Gastroesophageal sphincter (tissue), 4 donors: ENCODE measurements around the gene SHQ1. TPM values are rescaled to one million over a fixed set of nuclear protein-coding genes. Genes with fewer than 3 reads are reported as not detected.

Experiments
- ATAC-seq: fragments of 150-250 bp; one replicate; pipeline ENCODE4 v1.9.1; 2016; ENCODE audit warnings: mild to moderate bottlenecking, moderate library complexity
- H3K27ac ChIP-seq, 4 donors: fragments of 200-600 bp; sonication (generic) in 3 of 4; 1 replicate in 3 of 4; 2 replicates in 1 of 4; pipeline ENCODE4 v1.5.1; 2016 to 2019
- H3K27me3 ChIP-seq: fragments of 200-600 bp; sonication (generic); one replicate; pipeline ENCODE4 v1.5.1; 2019
- H3K36me3 ChIP-seq, 2 donors: fragments of 200-600 bp; sonication (generic); one replicate each; pipeline ENCODE4 v1.5.1; 2019; ENCODE audit warnings: control low read depth in 1 of 2
- H3K4me1 ChIP-seq, 3 donors: fragments of 200-600 bp; sonication (generic); 1 replicate in 2 of 3; 2 replicates in 1 of 3; pipeline ENCODE4 v1.5.1; 2016 to 2019; ENCODE audit warnings: control low read depth in 2 of 3
- H3K4me3 ChIP-seq, 2 donors: fragments of 200-600 bp; sonication (generic); one replicate each; pipeline ENCODE4 v1.5.1; 2019; ENCODE audit warnings: mild to moderate bottlenecking in 1 of 2, moderate library complexity in 1 of 2
- H3K9me3 ChIP-seq, 3 donors: fragments of 200-600 bp; sonication (generic); one replicate each; pipeline ENCODE4 v1.5.1; 2017 to 2019; ENCODE audit warnings: control low read depth in 2 of 3
- EP300 ChIP-seq: sonication (generic); formaldehyde crosslinking; IDR thresholded peaks from one replicate; pipeline ENCODE4 v1.6.1; 2017; ENCODE audit warnings: antibody characterized with exemption, mild to moderate bottlenecking
- POLR2A ChIP-seq, 2 donors: fragments of 450-650 bp; IDR thresholded peaks; one replicate each; pipeline ENCODE4 v1.6.1; 2017; ENCODE audit warnings: antibody characterized with exemption in 2 of 2, mild to moderate bottlenecking in 2 of 2, moderate library complexity in 1 of 2
- POLR2AphosphoS5 ChIP-seq: sonication (generic); formaldehyde crosslinking; IDR thresholded peaks from one replicate; pipeline ENCODE4 v1.6.1; 2017; ENCODE audit warnings: antibody characterized with exemption
- WGBS, 2 donors: methylation state at CpG; one replicate each; pipeline ENCODE4 v1.1.5; 2018; ENCODE audit warnings: low coverage in 1 of 2; 5-methylcytosine and 5-hydroxymethylcytosine counted together
- total RNA-seq, 4 donors: library from RNA; depleted of rRNA; stranded (reverse); fragments of >200 nt; gene quantifications; one replicate each; pipeline ENCODE4 v1.1.0, GENCODE V29; 2016
- TF ChIP-seq, protein P1 (sequence below), 4 experiments: fragments of 200-600 bp in 2 of 4; fragments of 450-650 bp in 2 of 4; sonication (generic) in 1 of 4; IDR thresholded peaks; one replicate each; pipeline ENCODE4 v1.5.1; 2017 to 2019; ENCODE audit warnings: antibody characterized with exemption in 4 of 4, mild to moderate bottlenecking in 2 of 4, moderate library complexity in 2 of 4

The SHQ1 gene
- total RNA-seq, 4 donors from 2014 or later: 7.0 to 17.1 (median 11.2) TPM

DNA sequence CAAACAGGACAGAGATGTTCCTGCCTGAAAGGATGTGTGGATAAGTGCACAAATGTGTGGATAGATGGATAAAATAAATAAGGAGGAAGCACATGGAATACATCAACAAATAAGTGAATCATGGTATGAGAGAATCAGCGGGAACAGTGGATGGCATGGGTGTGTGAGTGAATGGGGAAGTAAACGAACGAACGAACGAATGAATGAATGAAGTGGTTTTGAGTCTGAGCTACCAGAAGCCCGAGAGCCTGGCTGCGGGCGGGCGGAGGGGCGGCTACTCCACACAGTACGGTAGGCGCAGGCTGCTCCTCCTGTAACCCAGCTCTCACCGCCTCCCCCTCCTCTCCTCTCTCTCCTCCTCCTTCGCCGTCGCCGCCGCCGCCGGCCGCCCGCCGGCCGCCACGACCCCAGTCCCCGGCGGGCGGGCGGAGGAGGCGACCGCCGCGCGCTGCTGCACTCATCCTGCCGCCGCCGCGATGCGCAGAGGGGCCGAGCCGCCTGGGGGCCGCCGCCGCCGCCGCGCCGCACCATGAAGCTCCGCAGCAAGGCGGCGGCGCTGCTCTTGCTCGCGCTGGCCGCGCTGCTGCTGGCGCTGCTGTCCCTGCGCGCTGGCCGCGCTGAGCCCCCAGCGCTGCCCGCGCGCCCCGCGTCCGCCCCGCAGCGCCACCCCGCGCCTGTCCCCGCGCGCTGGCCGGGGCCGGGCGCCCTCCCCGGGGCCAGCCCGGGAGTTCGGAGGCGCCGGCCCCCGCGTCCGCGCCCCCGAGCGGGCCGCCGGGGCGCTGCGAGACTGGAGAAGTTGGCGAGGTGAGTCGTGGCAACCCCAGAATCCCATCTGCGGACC lies 39.7 kb upstream of the SHQ1 start, which contains the start of gene GXYLT2:
GXYLT2 (plus strand) TSS at position 342 of the 841 bp plus-strand sequence; CDS start at position 530, 188 bp downstream.
- WGBS, 2 donors: 0% methylated on average over 3 to 12 of the region's 96 CpGs
- no peaks in the 10 kb centered on the region for H3K9me3 ChIP-seq
- no peaks in the 10 kb centered on the region for H3K27me3 ChIP-seq
- ATAC-seq: peak; percentile 72
- H3K27ac ChIP-seq: peak within 1 kb of the TSS; percentile 57 to 82 (median 80)
- H3K4me3 ChIP-seq: peak within 1 kb of the TSS; percentile 37 to 58
- TF ChIP-seq POLR2A (IDR thresholded peaks at IDR 0.05) (peak in 1 of 2 donors; percentile 23), EP300 (no peak), POLR2AphosphoS5 (no peak)
- TF ChIP-seq, protein P1, sequence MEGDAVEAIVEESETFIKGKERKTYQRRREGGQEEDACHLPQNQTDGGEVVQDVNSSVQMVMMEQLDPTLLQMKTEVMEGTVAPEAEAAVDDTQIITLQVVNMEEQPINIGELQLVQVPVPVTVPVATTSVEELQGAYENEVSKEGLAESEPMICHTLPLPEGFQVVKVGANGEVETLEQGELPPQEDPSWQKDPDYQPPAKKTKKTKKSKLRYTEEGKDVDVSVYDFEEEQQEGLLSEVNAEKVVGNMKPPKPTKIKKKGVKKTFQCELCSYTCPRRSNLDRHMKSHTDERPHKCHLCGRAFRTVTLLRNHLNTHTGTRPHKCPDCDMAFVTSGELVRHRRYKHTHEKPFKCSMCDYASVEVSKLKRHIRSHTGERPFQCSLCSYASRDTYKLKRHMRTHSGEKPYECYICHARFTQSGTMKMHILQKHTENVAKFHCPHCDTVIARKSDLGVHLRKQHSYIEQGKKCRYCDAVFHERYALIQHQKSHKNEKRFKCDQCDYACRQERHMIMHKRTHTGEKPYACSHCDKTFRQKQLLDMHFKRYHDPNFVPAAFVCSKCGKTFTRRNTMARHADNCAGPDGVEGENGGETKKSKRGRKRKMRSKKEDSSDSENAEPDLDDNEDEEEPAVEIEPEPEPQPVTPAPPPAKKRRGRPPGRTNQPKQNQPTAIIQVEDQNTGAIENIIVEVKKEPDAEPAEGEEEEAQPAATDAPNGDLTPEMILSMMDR (IDR thresholded peaks at IDR 0.05): peak in 1 of 4 experiments; percentile 16
- no peaks in the 10 kb centered on the region for H3K36me3 ChIP-seq
- H3K4me1 ChIP-seq: peaks cover 0 to 55% (median 11%) of the 10 kb centered on the region in 3 donors

DNA sequence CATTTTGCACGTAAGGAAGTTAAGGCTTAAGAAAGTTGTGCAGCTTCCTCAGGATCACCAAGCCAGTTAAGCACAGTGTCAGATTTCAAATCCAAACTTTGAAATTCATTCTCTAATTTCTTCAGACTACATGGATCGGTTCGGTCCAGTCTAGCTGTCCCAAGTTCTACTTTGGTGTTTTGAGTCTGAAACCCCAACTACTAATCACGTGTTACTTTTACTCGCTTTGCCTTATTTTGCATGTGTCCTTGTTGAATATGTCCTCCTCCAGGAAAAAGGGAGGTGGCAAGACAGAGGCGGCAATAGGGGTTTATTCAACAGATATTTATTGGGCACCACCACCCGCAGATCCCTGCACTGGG lies 39.1 kb upstream of the SHQ1 start:
- H3K27me3 ChIP-seq: no peaks in the 10 kb centered on the region
- no peaks in the 10 kb centered on the region for H3K36me3 ChIP-seq
- TF ChIP-seq, protein P1 (IDR thresholded peaks at IDR 0.05): no peak
- TF ChIP-seq POLR2AphosphoS5 (no peak), EP300 (no peak), POLR2A (IDR thresholded peaks at IDR 0.05) (no peak)
- H3K27ac ChIP-seq: peak overlapping the region in 3 of 4 donors; percentile 79 to 82 (median 80)
- 0% methylated on average over 6 to 7 of the region's 7 CpGs for WGBS, 2 donors
- no peaks in the 10 kb centered on the region for H3K9me3 ChIP-seq
- peak overlapping the region; percentile 37 to 58 for H3K4me3 ChIP-seq
- ATAC-seq: peak; percentile 17
- H3K4me1 ChIP-seq: peaks cover 0 to 49% (median 11%) of the 10 kb centered on the region in 3 donors

DNA sequence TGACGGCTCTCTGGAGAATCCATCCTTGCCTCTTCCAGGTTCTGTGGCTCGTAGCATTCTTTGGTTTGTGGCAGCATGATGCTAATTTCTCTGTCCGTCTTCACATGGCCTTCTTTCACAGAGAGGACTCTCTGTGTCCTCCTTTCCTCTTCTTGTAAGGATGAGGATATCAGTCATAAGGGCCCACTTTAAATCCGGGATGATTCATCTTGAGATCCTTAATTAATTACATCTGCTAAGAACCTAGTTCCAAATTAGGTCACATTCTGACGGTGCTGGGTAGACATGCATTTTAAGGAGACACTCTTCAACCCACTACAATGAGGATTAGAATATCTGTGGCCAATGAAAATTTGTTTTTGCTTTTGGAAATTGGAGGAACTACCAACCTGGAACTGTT lies 23.9 kb upstream of the SHQ1 start:
- Histone ChIP-seq H3K36me3 (no peaks in the 10 kb centered on the region), H3K9me3 (no peaks in the 10 kb centered on the region), H3K4me3 (no peak overlapping the region), H3K27ac (no peak overlapping the region), H3K4me1 (no peaks in the 10 kb centered on the region), H3K27me3 (peaks cover 10% of the 10 kb centered on the region)
- 61 to 63% methylated on average over 5 of the region's 5 CpGs for WGBS, 2 donors
- ATAC-seq: peak; percentile 22
- no peak for TF ChIP-seq POLR2AphosphoS5
- no peak for TF ChIP-seq EP300
- no peak for TF ChIP-seq POLR2A (IDR thresholded peaks at IDR 0.05)
- TF ChIP-seq, protein P1 (IDR thresholded peaks at IDR 0.05): no peak

DNA sequence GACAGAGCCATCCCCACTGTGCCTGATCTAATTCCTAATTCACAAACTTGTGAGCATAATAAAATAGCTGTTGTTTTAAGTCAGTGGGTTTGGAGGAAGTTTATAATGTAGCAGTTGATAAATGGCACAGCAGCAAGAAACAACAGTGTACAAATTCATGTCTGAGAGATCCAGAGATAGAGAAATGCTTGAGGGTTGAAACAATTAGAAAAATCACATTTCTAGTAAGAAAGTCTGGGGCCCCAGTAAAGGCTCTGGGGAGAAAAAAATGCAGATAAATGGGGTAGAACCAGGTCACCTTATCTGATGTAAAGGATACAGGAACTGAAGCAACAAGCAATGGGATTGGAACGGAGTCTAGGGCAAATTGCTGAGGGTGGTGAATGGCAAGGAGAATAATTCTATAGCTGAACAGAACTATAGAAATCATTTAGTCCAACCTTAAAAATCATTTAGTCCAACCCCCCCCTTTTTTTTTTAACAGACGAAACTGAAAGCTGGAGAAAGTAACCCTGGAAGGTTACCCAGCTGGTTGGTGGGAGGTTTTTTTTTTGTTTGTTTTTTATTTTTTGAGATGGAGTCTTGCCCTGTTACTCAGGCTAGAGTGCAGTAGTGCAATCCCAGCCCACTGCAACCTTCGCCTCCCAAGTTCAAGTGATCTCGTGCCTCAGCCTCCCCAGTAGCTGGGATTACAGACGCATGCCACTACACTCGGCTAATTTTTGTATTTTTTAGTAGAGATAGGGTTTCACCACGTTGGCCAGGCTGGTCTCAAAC lies 14.3 kb upstream of the SHQ1 start:
- TF ChIP-seq, protein P1 (IDR thresholded peaks at IDR 0.05): no peak
- TF ChIP-seq POLR2A (IDR thresholded peaks at IDR 0.05): no peak
- TF ChIP-seq EP300: no peak
- TF ChIP-seq POLR2AphosphoS5: no peak

More for the DNA sequence above, 14.3 kb upstream of the SHQ1 start:
- H3K27me3 ChIP-seq: no peaks in the 10 kb centered on the region
- no peak for ATAC-seq
- no peaks in the 10 kb centered on the region for H3K36me3 ChIP-seq
- H3K4me3 ChIP-seq: no peak overlapping the region
- H3K4me1 ChIP-seq: no peaks in the 10 kb centered on the region
- H3K9me3 ChIP-seq: no peaks in the 10 kb centered on the region
- H3K27ac ChIP-seq: no peak overlapping the region
- 71 to 80% methylated on average over 7 of the region's 7 CpGs for WGBS, 2 donors
